ENCODE measurements around the gene DSPP. TPM values are rescaled to one million over a fixed set of nuclear protein-coding genes. Genes with fewer than 3 reads are reported as not detected.
"Not testable (repeated sequence)": the region's sequence is repeated elsewhere in the genome, so short reads cannot be mapped to it uniquely, and the experiment has no call there.

Gene DSPP
- total RNA-seq, 1 donor from 2014 or later: not detected

DNA sequence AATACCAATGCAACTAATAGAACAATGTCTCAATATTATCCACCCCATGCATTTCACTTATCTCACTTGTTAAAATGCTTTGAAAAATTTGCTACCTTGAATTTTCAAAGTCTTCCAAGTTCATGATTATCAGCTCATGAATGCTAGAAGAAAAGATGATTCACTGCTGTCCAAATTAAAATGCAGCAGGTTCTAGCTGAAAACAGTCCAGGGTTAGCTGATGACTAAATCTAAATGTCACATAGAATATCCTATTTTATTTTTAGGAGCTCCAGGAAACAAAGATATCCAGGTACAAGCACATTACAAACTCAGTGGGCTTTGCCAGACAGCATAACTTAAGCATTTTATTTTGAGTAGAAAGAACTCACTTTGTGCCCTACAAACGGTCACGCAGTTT lies 41.1 kb upstream of the DSPP start:
- no peaks in the 10 kb centered on the region for H3K9me3 Mint-ChIP-seq (ENCODE audit: unreplicated experiment)

DNA sequence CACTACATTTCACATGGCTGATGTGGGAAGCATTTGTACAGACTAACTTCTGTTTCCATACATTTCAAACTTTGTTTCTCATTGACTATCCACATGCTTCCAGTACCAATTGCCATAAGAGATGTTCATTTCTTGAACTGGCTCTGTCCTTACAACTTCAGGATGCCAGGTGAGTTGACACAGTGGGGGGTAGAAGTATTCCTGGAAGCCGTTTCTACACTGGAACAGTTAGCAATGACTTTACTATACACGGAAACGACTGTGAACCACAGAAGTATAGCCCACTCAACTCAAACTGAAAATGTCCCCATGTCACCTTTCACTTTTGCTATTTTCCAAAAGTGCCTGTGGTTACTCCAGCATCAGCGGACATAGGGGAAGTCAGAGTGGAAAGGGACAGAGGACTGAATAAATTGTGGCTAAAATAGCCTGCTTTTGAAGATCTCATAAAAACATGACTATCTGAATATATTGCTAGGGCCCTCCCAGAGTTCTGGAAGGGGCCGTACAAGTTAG lies 38.0 kb upstream of the DSPP start:
- Mint-ChIP-seq H3K27me3 (ENCODE audit: unreplicated experiment) (no peaks in the 10 kb centered on the region), H3K27ac (ENCODE audit: unreplicated experiment) (no peak overlapping the region), H3K4me1 (ENCODE audit: unreplicated experiment) (peaks cover 5% of the 10 kb centered on the region), H3K4me3 (ENCODE audit: unreplicated experiment) (no peak overlapping the region), H3K36me3 (ENCODE audit: low read depth, unreplicated experiment) (no peaks in the 10 kb centered on the region), H3K9me3 (ENCODE audit: unreplicated experiment) (no peaks in the 10 kb centered on the region)
- no peak for DNase-seq (ENCODE audit: low spot score)
- TF ChIP-seq, protein P1, sequence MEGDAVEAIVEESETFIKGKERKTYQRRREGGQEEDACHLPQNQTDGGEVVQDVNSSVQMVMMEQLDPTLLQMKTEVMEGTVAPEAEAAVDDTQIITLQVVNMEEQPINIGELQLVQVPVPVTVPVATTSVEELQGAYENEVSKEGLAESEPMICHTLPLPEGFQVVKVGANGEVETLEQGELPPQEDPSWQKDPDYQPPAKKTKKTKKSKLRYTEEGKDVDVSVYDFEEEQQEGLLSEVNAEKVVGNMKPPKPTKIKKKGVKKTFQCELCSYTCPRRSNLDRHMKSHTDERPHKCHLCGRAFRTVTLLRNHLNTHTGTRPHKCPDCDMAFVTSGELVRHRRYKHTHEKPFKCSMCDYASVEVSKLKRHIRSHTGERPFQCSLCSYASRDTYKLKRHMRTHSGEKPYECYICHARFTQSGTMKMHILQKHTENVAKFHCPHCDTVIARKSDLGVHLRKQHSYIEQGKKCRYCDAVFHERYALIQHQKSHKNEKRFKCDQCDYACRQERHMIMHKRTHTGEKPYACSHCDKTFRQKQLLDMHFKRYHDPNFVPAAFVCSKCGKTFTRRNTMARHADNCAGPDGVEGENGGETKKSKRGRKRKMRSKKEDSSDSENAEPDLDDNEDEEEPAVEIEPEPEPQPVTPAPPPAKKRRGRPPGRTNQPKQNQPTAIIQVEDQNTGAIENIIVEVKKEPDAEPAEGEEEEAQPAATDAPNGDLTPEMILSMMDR (IDR thresholded peaks at IDR 0.05; ENCODE audit: unreplicated experiment): no peak

More for the DNA sequence above, 41.1 kb upstream of the DSPP start:
- Mint-ChIP-seq H3K4me1 (ENCODE audit: unreplicated experiment) (peaks cover 6% of the 10 kb centered on the region), H3K36me3 (ENCODE audit: low read depth, unreplicated experiment) (no peaks in the 10 kb centered on the region), H3K27ac (ENCODE audit: unreplicated experiment) (no peak overlapping the region), H3K27me3 (ENCODE audit: unreplicated experiment) (no peaks in the 10 kb centered on the region), H3K4me3 (ENCODE audit: unreplicated experiment) (no peak overlapping the region)
- TF ChIP-seq, protein P1 (IDR thresholded peaks at IDR 0.05; ENCODE audit: unreplicated experiment): no peak
- DNase-seq (ENCODE audit: low spot score): no peak

DNA sequence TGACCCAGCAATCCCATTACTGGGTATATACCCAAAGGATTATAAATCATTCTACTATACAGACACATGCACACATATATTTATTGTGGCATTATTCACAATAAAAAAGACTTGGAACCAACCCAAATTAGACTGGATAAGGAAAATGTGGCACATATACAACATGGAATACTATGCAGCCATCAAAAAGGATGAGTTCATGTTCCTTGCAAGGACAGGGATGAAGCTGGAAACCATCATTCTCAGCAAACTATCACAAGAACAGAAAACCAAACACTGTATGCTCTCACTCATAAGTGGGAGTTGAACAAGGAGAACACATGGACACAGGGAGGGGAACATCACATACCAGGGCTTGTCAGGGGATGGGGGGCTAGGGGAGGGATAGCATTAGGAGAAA lies 34.0 kb upstream of the DSPP start:
- not testable (repeated sequence) for H3K9me3 Mint-ChIP-seq (ENCODE audit: unreplicated experiment); H3K4me1 Mint-ChIP-seq (ENCODE audit: unreplicated experiment); H3K27me3 Mint-ChIP-seq (ENCODE audit: unreplicated experiment); H3K4me3 Mint-ChIP-seq (ENCODE audit: unreplicated experiment); H3K36me3 Mint-ChIP-seq (ENCODE audit: low read depth, unreplicated experiment); DNase-seq (ENCODE audit: low spot score); H3K27ac Mint-ChIP-seq (ENCODE audit: unreplicated experiment)

DNA sequence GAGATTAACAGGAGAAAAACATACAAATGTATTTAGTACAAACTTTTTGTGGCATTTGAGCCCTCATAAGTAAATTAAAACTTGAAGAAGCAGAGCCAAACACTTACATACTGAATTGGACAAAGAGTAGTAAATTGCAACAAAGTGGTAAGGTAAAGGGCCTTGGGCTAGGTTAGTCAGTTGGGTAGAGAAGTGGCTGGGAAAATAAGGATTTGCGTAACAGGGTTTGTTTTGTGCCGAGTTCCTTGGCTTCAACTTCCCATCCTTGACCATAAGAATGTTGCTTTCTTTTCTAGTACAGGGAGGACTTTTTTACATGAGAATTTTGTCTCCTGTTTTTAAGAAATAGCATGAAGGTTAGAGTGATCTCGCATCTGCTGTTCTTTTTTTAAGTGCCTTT lies 33.3 kb upstream of the DSPP start:
- Mint-ChIP-seq H3K27me3 (ENCODE audit: unreplicated experiment) (no peaks in the 10 kb centered on the region), H3K27ac (ENCODE audit: unreplicated experiment) (no peak overlapping the region), H3K9me3 (ENCODE audit: unreplicated experiment) (no peaks in the 10 kb centered on the region), H3K4me3 (ENCODE audit: unreplicated experiment) (no peak overlapping the region), H3K4me1 (ENCODE audit: unreplicated experiment) (no peaks in the 10 kb centered on the region), H3K36me3 (ENCODE audit: low read depth, unreplicated experiment) (no peaks in the 10 kb centered on the region)
- TF ChIP-seq, protein P1 (IDR thresholded peaks at IDR 0.05; ENCODE audit: unreplicated experiment): no peak
- DNase-seq (ENCODE audit: low spot score): no peak

DNA sequence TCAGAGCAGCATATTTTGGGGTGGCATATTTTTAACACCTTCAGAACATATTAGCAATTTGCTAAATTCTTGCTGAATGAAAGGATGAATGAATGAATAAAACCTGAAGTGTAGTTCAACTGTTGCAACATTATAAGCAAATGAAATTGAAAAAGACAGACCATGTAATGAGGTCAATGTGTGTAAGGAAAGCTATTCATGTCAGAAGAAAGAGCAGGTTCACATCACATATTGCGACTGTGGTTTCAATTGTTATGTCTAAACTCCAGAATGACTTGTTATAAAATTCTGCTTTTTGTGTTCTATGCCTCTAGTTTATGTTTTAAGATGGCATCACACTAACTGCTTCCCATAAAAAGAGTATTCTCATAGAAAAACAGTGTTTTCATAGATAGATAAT lies 32.9 kb upstream of the DSPP start:
- Mint-ChIP-seq H3K27ac (ENCODE audit: unreplicated experiment) (no peak overlapping the region), H3K4me3 (ENCODE audit: unreplicated experiment) (no peak overlapping the region), H3K4me1 (ENCODE audit: unreplicated experiment) (no peaks in the 10 kb centered on the region), H3K36me3 (ENCODE audit: low read depth, unreplicated experiment) (no peaks in the 10 kb centered on the region), H3K27me3 (ENCODE audit: unreplicated experiment) (no peaks in the 10 kb centered on the region), H3K9me3 (ENCODE audit: unreplicated experiment) (no peaks in the 10 kb centered on the region)
- DNase-seq (ENCODE audit: low spot score): no peak
- TF ChIP-seq, protein P1 (IDR thresholded peaks at IDR 0.05; ENCODE audit: unreplicated experiment): no peak

Measured in endothelial cell (in vitro differentiated cells).